Measurements from ENCODE around the gene PIK3R6. TPM values are rescaled to one million over a fixed set of nuclear protein-coding genes. Genes with fewer than 3 reads are reported as not detected.

PIK3R6 gene
- total RNA-seq, 4 donors from 2014 or later = 0.30 to 5.1 (median 1.5) TPM

DNA sequence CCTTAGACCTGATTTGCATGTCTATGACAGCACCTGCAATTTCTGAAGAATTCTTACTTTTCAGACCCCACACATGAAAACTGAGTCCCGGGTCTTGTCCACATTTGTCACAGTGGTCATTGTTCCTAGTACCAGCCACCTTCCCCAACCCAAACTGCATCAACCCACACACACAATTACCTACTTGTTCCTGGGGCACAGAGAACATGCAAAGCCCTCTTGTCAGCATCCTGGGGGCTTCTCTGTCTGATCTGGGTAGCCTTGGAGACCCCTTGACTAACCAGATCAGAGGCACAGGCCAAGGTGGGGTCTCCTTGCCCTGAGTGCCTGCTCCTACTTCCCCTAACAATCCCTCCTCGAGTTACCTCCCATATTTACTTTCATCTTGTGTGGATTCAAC is 36.7 kb upstream of the PIK3R6 start:
- no peak overlapping the region for H3K4me3 ChIP-seq
- no peak for DNase-seq (ENCODE audit: low spot score in 2 of 2)
- 67% methylated on average over 2 of the region's 2 CpGs for WGBS
- H3K9me3 ChIP-seq = no peaks in the 10 kb centered on the region
- TF ChIP-seq POLR2AphosphoS5 (IDR thresholded peaks at IDR 0.05) = no peak
- no peak for TF ChIP-seq EP300 (IDR thresholded peaks at IDR 0.05)
- TF ChIP-seq, protein P1, sequence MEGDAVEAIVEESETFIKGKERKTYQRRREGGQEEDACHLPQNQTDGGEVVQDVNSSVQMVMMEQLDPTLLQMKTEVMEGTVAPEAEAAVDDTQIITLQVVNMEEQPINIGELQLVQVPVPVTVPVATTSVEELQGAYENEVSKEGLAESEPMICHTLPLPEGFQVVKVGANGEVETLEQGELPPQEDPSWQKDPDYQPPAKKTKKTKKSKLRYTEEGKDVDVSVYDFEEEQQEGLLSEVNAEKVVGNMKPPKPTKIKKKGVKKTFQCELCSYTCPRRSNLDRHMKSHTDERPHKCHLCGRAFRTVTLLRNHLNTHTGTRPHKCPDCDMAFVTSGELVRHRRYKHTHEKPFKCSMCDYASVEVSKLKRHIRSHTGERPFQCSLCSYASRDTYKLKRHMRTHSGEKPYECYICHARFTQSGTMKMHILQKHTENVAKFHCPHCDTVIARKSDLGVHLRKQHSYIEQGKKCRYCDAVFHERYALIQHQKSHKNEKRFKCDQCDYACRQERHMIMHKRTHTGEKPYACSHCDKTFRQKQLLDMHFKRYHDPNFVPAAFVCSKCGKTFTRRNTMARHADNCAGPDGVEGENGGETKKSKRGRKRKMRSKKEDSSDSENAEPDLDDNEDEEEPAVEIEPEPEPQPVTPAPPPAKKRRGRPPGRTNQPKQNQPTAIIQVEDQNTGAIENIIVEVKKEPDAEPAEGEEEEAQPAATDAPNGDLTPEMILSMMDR (IDR thresholded peaks at IDR 0.05) = no peak
- TF ChIP-seq POLR2A (IDR thresholded peaks at IDR 0.05) = no peak
- peaks cover 12% of the 10 kb centered on the region for H3K27me3 ChIP-seq
- H3K27ac ChIP-seq = no peak overlapping the region
- no peaks in the 10 kb centered on the region for H3K4me1 ChIP-seq
- H3K36me3 ChIP-seq = no peaks in the 10 kb centered on the region

DNA sequence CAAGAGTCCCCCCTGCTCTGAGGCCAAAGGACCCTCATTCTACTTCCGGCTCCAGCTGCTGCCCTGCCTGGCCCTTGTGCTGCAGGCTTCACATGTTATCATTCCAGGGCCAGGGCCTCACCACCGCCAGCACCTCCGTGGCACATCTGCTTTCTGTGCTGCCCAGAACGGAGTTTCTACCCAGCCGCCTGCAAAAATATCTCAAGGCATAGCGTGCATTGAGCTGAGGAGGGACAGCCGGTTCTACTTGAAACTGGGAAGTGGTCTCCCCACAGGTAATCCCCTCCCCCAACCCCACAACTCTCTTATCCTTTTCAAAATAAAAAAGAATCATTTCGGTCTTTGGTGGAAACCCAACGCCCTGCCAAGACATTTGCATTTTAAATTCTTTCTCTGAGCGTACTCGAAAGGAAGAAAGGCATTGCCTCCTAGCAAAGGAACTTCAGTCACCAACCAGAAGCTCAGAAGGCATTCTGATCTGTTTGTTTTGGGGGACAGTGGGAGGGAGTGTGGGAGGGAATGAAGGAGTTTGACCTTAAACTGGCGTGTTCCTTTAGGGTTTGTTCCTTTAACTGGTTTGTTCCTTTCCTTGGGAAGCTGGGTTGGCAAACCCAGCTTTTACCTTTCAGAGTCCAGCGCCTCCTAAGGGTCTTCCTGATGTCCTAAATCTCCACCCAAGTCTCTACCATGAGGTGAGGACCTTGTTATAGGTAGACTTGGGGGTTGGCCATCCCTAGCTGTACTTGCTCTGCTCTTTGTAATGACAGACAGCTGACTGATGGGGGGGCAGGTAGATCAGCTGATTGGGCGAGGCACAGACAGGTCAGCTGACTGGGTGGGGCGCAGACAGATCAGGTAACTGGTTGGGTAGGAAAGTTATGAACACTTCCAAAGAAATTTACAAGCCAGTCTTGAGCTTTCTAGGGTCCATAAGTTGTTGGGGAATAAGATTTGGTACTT is 33.4 kb upstream of the PIK3R6 start:
- H3K27ac ChIP-seq = no peak overlapping the region
- peaks cover 12% of the 10 kb centered on the region for H3K27me3 ChIP-seq
- TF ChIP-seq POLR2AphosphoS5 (IDR thresholded peaks at IDR 0.05) (no peak), EP300 (IDR thresholded peaks at IDR 0.05) (no peak), POLR2A (IDR thresholded peaks at IDR 0.05) (no peak)
- TF ChIP-seq, protein P1 (IDR thresholded peaks at IDR 0.05) = no peak
- H3K36me3 ChIP-seq = no peaks in the 10 kb centered on the region
- WGBS = 44% methylated on average over 15 of the region's 15 CpGs
- no peak overlapping the region for H3K4me3 ChIP-seq
- no peaks in the 10 kb centered on the region for H3K4me1 ChIP-seq
- H3K9me3 ChIP-seq = no peaks in the 10 kb centered on the region
- no peak for DNase-seq (ENCODE audit: low spot score in 2 of 2)

DNA sequence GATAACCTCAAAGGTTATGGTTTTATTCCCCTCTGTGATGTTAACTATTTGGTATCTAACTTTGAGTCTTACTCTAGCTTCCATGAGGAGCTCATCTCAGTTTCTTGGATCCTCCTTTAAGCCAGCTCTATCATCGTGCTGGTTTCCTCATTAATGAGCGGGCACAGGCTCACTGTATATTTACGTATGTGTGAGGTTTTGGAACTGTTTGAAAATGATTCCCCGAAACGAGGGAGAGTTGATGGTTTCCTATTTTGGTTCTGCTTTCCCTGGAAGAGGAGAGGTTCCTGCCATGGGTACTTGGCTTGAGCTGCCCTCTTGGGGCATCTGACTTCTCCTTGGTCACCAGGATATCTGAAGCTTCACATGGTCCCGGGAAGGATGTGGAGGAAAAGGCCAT is 32.7 kb upstream of the PIK3R6 start:
- no peak for DNase-seq (ENCODE audit: low spot score in 2 of 2)
- H3K27me3 ChIP-seq = peaks cover 9% of the 10 kb centered on the region
- WGBS = 68% methylated on average over 6 of the region's 6 CpGs

DNA sequence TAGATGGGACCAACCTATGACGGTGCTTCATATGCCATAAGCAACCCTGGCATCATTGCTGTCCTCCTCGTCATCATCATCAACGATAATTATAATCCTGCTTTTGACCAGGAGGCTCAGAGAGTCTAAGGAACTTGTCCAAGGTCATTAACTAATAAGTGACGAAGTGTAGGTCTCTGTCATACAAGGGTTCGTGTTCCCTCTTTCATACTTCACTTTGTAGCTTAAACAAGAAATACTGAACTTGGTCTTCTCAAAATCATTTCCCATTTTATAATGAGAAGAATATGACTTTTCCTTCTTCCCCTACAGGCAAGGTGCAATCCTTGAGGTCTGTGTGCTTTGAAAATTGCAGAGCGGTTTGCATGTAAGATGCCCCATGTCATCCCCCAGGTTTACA is 31.2 kb upstream of the PIK3R6 start:
- Histone ChIP-seq H3K4me3 (no peak overlapping the region), H3K27me3 (no peaks in the 10 kb centered on the region), H3K9me3 (no peaks in the 10 kb centered on the region), H3K4me1 (no peaks in the 10 kb centered on the region), H3K27ac (no peak overlapping the region), H3K36me3 (no peaks in the 10 kb centered on the region)
- 87% methylated on average over 6 of the region's 6 CpGs for WGBS
- no peak for DNase-seq (ENCODE audit: low spot score in 2 of 2)
- TF ChIP-seq EP300 (IDR thresholded peaks at IDR 0.05) (no peak), POLR2A (IDR thresholded peaks at IDR 0.05) (no peak), POLR2AphosphoS5 (IDR thresholded peaks at IDR 0.05) (no peak)
- TF ChIP-seq, protein P1 (IDR thresholded peaks at IDR 0.05) = no peak

More for the DNA sequence above, 32.7 kb upstream of the PIK3R6 start:
- Histone ChIP-seq H3K4me3 (no peak overlapping the region), H3K36me3 (no peaks in the 10 kb centered on the region), H3K4me1 (no peaks in the 10 kb centered on the region), H3K9me3 (no peaks in the 10 kb centered on the region), H3K27ac (no peak overlapping the region)
- TF ChIP-seq EP300 (IDR thresholded peaks at IDR 0.05) (no peak), POLR2AphosphoS5 (IDR thresholded peaks at IDR 0.05) (no peak), POLR2A (IDR thresholded peaks at IDR 0.05) (no peak)
- TF ChIP-seq, protein P1 (IDR thresholded peaks at IDR 0.05) = no peak

DNA sequence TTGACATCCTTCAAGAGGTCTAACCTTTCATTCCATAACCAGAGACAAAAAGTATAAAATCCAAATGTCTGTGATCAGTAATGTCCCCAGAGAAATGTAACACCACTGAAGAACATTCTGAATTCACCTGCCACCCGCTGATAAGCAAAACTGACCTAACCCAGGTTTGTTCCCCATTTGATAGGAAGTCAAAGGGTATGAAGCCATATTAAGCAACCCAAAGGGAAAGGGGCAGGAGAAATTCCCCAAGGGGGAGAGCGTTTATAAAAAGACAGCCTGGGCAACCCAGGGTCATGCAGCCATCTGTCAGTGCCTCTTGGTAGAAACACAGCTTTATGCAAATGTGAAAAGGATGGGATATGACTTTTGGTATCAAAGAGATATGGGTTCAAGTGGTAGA is 30.7 kb upstream of the PIK3R6 start:
- WGBS = 74% methylated on average over 2 of the region's 2 CpGs

More for the DNA sequence above, 30.7 kb upstream of the PIK3R6 start:
- DNase-seq (ENCODE audit: low spot score in 2 of 2) = no peak
- Histone ChIP-seq H3K27ac (no peak overlapping the region), H3K4me3 (no peak overlapping the region), H3K4me1 (no peaks in the 10 kb centered on the region), H3K9me3 (no peaks in the 10 kb centered on the region), H3K27me3 (no peaks in the 10 kb centered on the region), H3K36me3 (no peaks in the 10 kb centered on the region)
- TF ChIP-seq, protein P1 (IDR thresholded peaks at IDR 0.05) = no peak
- no peak for TF ChIP-seq EP300 (IDR thresholded peaks at IDR 0.05)
- no peak for TF ChIP-seq POLR2AphosphoS5 (IDR thresholded peaks at IDR 0.05)
- TF ChIP-seq POLR2A (IDR thresholded peaks at IDR 0.05) = no peak
